Activated CD4-positive, alpha-beta T cell treated with anti-CD3 and anti-CD28 coated beads, Interleukin-2, amount 10 ng/mL, durations not matched to agents 7 days and 5 days (primary cell): ENCODE data around the gene PRSS50. TPM values are rescaled to one million over a fixed set of nuclear protein-coding genes. Genes with fewer than 3 reads are reported as not detected.

Experiments
- CTCF ChIA-PET: fragments of 350-600 bp; sonication (Branson Sonifier 250); formaldehyde crosslinking; loops from one replicate; lab custom pipeline; 2021; ENCODE audit warnings: antibody characterized with exemption; lab: Charles Lee
- POLR2A ChIA-PET: fragments of 350-600 bp; sonication (Branson Sonifier 250); formaldehyde crosslinking; loops from one replicate; lab custom pipeline; 2021; ENCODE audit warnings: antibody characterized with exemption; lab: Charles Lee
- DNase-seq: peaks from one replicate; pipeline ENCODE4 v3.0.0-alpha.2; 2020
- H3K27ac Mint-ChIP-seq: one replicate; pipeline ENCODE4 v1.8.0; 2021; ENCODE audit warnings: mild to moderate bottlenecking, moderate library complexity, mixed read lengths
- H3K27me3 Mint-ChIP-seq: one replicate; pipeline ENCODE4 v1.8.0; 2021; ENCODE audit warnings: mixed read lengths
- H3K36me3 Mint-ChIP-seq: one replicate; pipeline ENCODE4 v1.8.0; 2021; ENCODE audit warnings: low read depth, mixed read lengths
- H3K4me1 Mint-ChIP-seq: one replicate; pipeline ENCODE4 v1.8.0; 2021; ENCODE audit warnings: mixed read lengths
- H3K4me3 Mint-ChIP-seq: one replicate; pipeline ENCODE4 v1.8.0; 2021; ENCODE audit warnings: mild to moderate bottlenecking, moderate library complexity, mixed read lengths
- H3K9me3 Mint-ChIP-seq: one replicate; pipeline ENCODE4 v1.8.0; 2021; ENCODE audit warnings: mixed read lengths
- total RNA-seq, 2 experiments: library from RNA; stranded (reverse); gene quantifications; one replicate each; pipeline ENCODE4 v1.2.3, GENCODE V29; 2021

The PRSS50 gene
- total RNA-seq, 2 experiments from 2014 or later, result not detected

GRCh38 chr3:46675426-46675825, 42.2 kb downstream of the PRSS50 start:
- Mint-ChIP-seq H3K27ac (no peak overlapping the region), H3K36me3 (no peaks in the 10 kb centered on the region)
- CTCF ChIA-PET, result interaction anchor here (1.0 to 1.6 kb wide), 3 partner anchors 9 to 46 kb away, joined by 3 read pairs; no protein-coding TSS in a partner anchor

GRCh38 chr3:46674031-46674845, 43.4 kb downstream of the PRSS50 start:
- no peak overlapping the region for H3K4me3 Mint-ChIP-seq
- no peaks in the 10 kb centered on the region for H3K4me1 Mint-ChIP-seq
- DNase-seq, result no peak
- no peaks in the 10 kb centered on the region for H3K27me3 Mint-ChIP-seq
- ChIA-PET CTCF (interaction anchor here (0.7 to 1.6 kb wide), 3 partner anchors 11 to 44 kb away, joined by 3 to 4 read pairs (median 3); no protein-coding TSS in a partner anchor), POLR2A (no interaction called here)
- H3K36me3 Mint-ChIP-seq, result no peaks in the 10 kb centered on the region
- H3K27ac Mint-ChIP-seq, result no peak overlapping the region
- no peaks in the 10 kb centered on the region for H3K9me3 Mint-ChIP-seq

More at GRCh38 chr3:46675426-46675825, 42.2 kb downstream of the PRSS50 start:
- no peaks in the 10 kb centered on the region for H3K9me3 Mint-ChIP-seq
- POLR2A ChIA-PET, result no interaction called here
- no peaks in the 10 kb centered on the region for H3K27me3 Mint-ChIP-seq
- DNase-seq, result no peak
- H3K4me1 Mint-ChIP-seq, result no peaks in the 10 kb centered on the region
- no peak overlapping the region for H3K4me3 Mint-ChIP-seq

DNA sequence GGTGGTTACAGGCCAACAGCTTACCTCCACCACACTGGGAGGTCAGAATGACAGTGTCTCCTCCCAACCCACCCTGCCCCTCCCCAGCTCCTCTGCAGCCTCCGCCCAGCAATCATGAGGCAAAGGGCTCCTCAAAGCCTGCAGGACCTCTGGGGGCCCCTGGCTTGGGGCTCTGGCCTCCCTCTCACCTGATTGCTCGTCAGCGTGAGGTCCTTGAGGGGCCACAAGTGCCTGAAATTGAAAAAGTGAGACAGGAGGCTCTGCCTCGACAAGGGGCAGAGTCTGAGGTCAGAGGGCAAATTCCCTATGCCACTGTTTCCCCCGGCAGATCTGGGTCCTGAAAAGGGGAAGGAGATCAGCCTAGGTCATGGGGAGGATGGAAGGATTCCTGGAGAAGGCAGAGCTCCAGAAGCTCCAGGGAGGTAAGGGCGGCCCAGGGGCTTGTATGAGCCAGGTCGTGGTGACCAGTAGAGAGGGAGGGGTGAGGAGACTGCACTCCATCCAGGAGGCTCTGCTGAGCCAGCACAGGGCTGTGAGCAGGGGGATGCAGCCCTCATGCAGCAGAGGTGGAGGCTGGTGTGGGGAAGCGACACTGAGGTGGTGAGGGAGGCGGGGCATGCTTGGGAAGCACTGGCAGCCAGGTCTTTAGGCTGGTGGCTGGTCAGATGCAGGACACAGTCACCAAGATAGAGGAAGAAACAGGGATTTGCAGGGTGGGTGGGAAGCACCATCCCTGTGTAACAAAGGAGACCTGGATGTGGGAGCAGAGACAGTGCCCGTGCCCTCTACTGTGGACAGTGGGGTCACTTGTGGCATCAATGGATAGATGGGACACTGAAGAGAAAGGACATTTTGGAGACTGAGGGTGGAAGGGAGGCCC, 44.3 kb downstream of the PRSS50 start:
- DNase-seq, result no peak
- Mint-ChIP-seq H3K4me3 (no peak overlapping the region), H3K4me1 (no peaks in the 10 kb centered on the region), H3K36me3 (no peaks in the 10 kb centered on the region), H3K9me3 (no peaks in the 10 kb centered on the region), H3K27ac (no peak overlapping the region), H3K27me3 (no peaks in the 10 kb centered on the region)
- POLR2A ChIA-PET, result no interaction called here
- CTCF ChIA-PET, result interaction anchor here (1.0 kb wide), 1 partner anchor 12 kb away, joined by 4 read pairs; no protein-coding TSS in a partner anchor

GRCh38 chr3:46672349-46672695, 45.3 kb downstream of the PRSS50 start:
- no peak overlapping the region for H3K4me3 Mint-ChIP-seq
- no peak for DNase-seq
- CTCF ChIA-PET, result interaction anchor here (1.0 kb wide), 1 partner anchor 11 kb away, joined by 4 read pairs; no protein-coding TSS in a partner anchor

DNA sequence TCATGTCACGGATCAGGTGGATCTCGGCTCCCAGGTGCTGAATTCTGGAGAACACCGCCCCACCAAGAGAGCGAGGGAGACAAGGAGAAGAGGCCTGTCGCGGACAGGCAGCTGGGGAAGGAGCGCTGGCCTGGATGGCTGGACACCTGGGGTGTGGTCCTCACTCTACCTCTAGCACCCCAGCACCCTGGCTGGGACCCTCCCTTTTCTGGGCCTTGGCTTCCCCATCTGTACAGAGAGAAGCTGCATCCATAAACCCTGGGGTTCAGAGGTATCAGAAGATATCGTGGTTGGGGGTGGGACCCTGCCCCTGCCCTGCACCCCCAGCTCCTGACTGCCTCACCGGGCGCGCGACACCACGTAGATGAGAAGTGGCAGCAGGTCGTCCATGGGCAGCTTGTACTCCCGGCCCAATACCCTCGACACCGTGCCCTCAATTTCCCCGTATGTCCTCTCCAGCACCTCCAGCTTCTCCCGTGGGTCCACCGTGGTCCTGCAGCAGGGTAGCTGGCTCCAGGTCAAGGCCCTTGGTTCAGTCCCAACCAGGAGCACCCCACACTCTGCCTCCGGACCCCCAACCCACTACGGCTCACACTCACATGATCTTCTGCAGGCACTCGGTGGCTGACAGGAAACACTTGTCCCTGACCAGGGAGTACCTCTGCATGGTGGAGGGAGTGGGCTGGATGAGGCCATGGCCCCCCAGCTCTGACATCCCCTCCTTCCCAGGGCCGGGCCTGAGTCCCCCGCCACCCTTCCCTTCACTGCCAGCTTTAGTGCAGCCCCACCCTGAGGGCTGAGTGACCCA, 45.9 kb downstream of the PRSS50 start:
- POLR2A ChIA-PET, result no interaction called here
- DNase-seq, result no peak

More at GRCh38 chr3:46672349-46672695, 45.3 kb downstream of the PRSS50 start:
- Mint-ChIP-seq H3K36me3 (no peaks in the 10 kb centered on the region), H3K4me1 (no peaks in the 10 kb centered on the region), H3K9me3 (no peaks in the 10 kb centered on the region), H3K27me3 (no peaks in the 10 kb centered on the region), H3K27ac (no peak overlapping the region)
- POLR2A ChIA-PET, result no interaction called here

GRCh38 chr3:46670891-46671427, 46.7 kb downstream of the PRSS50 start:
- DNase-seq, result no peak
- H3K4me1 Mint-ChIP-seq, result no peaks in the 10 kb centered on the region
- H3K27me3 Mint-ChIP-seq, result no peaks in the 10 kb centered on the region
- ChIA-PET POLR2A (no interaction called here), CTCF (interaction anchor here (0.7 kb wide), 1 partner anchor 41 kb away, joined by 4 read pairs; no protein-coding TSS in a partner anchor)
- H3K9me3 Mint-ChIP-seq, result no peaks in the 10 kb centered on the region
- H3K36me3 Mint-ChIP-seq, result no peaks in the 10 kb centered on the region
- no peak overlapping the region for H3K4me3 Mint-ChIP-seq
- no peak overlapping the region for H3K27ac Mint-ChIP-seq

More for the DNA sequence above, 45.9 kb downstream of the PRSS50 start:
- H3K27ac Mint-ChIP-seq, result no peak overlapping the region
- no peaks in the 10 kb centered on the region for H3K27me3 Mint-ChIP-seq
- H3K36me3 Mint-ChIP-seq, result no peaks in the 10 kb centered on the region
- CTCF ChIA-PET, result interaction anchor here (0.5 to 1.0 kb wide), 3 partner anchors 11 to 573 kb away, joined by 4 to 5 read pairs (median 4); no protein-coding TSS in a partner anchor
- H3K4me3 Mint-ChIP-seq, result no peak overlapping the region
- no peaks in the 10 kb centered on the region for H3K9me3 Mint-ChIP-seq
- H3K4me1 Mint-ChIP-seq, result no peaks in the 10 kb centered on the region

GRCh38 chr3:46670000-46670890, 47.4 kb downstream of the PRSS50 start:
- DNase-seq, result no peak
- no peak overlapping the region for H3K27ac Mint-ChIP-seq
- POLR2A ChIA-PET, result no interaction called here
- H3K9me3 Mint-ChIP-seq, result no peaks in the 10 kb centered on the region
- H3K27me3 Mint-ChIP-seq, result no peaks in the 10 kb centered on the region
- no peaks in the 10 kb centered on the region for H3K4me1 Mint-ChIP-seq
- CTCF ChIA-PET, result no interaction called here
- no peak overlapping the region for H3K4me3 Mint-ChIP-seq
- no peaks in the 10 kb centered on the region for H3K36me3 Mint-ChIP-seq

DNA sequence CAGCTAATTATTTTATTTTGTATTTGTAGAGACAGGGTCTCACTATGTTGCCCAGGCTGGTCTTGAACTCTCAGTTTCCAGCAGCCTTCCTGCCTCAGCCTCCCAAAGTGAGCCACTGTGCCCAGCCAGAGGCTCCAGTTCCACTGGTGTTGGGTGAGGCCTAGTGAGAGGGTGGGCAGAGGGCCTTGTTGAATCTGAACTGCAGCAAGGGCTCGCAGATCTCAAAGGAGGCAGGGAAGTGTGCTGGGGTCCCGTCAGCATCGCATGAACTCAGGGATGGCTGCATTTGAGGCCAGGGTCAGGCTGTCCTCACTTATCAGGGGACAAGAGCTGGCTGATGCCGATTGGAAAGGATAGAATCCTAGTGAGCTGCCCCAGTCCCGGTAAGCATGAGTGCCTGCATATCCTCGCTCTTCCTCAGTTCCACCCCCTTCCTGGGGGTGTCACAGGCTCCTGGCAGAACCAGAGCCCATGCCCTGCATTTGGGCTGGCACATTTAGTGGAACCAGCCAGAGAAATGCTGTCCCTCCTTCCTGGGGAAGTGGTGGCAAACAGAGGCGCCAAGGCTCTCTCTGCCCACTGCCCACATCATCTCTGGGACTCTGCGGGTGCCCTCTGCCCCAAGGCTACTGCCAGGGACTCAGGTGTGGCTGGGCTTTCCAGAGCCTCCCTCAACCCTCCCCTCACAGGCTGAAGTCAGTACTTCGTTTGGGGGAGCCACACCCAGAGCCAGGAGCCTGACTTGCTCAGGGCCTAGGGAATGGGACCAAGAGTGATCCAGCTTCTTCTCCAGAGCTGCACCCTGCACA, 48.3 kb downstream of the PRSS50 start:
- H3K27me3 Mint-ChIP-seq, result no peaks in the 10 kb centered on the region
- H3K9me3 Mint-ChIP-seq, result no peaks in the 10 kb centered on the region
- CTCF ChIA-PET, result no interaction called here
- POLR2A ChIA-PET, result no interaction called here
- H3K27ac Mint-ChIP-seq, result no peak overlapping the region
- no peaks in the 10 kb centered on the region for H3K36me3 Mint-ChIP-seq
- H3K4me1 Mint-ChIP-seq, result no peaks in the 10 kb centered on the region
- no peak overlapping the region for H3K4me3 Mint-ChIP-seq
- no peak for DNase-seq

- Mint-ChIP-seq H3K4me1 (no peaks in the 10 kb centered on the region), H3K4me3 (no peak overlapping the region), H3K27me3 (no peaks in the 10 kb centered on the region), H3K27ac (no peak overlapping the region), H3K36me3 (no peaks in the 10 kb centered on the region), H3K9me3 (no peaks in the 10 kb centered on the region)
- ChIA-PET POLR2A (no interaction called here), CTCF (no interaction called here)
- no peak for DNase-seq
These were observed 49.1 kb downstream of the PRSS50 start for GRCh38 chr3:46668591-46668990.

- ChIA-PET CTCF (no interaction called here), POLR2A (no interaction called here)
- Mint-ChIP-seq H3K36me3 (no peaks in the 10 kb centered on the region), H3K27me3 (no peaks in the 10 kb centered on the region), H3K4me1 (no peaks in the 10 kb centered on the region), H3K9me3 (no peaks in the 10 kb centered on the region), H3K27ac (no peak overlapping the region), H3K4me3 (no peak overlapping the region)
- no peak for DNase-seq
These were observed 49.6 kb downstream of the PRSS50 start for GRCh38 chr3:46668116-46668515.

GRCh38 chr3:46667657-46668056, 50.0 kb downstream of the PRSS50 start:
- no peak for DNase-seq

More at GRCh38 chr3:46667657-46668056, 50.0 kb downstream of the PRSS50 start:
- H3K4me3 Mint-ChIP-seq, result no peak overlapping the region
- ChIA-PET POLR2A (no interaction called here), CTCF (no interaction called here)
- no peaks in the 10 kb centered on the region for H3K36me3 Mint-ChIP-seq
- H3K27me3 Mint-ChIP-seq, result no peaks in the 10 kb centered on the region
- no peaks in the 10 kb centered on the region for H3K4me1 Mint-ChIP-seq
- H3K9me3 Mint-ChIP-seq, result no peaks in the 10 kb centered on the region
- H3K27ac Mint-ChIP-seq, result no peak overlapping the region
